H9 (cell line): ENCODE results near the gene PLAC1. TPM values are rescaled to one million over a fixed set of nuclear protein-coding genes. Genes with fewer than 3 reads are reported as not detected.

ENCODE experiments used
- DNase-seq: peaks from one replicate; pipeline ENCODE4 v3.0.0-alpha.2; 2017
- H2AFZ ChIP-seq: one replicate; pipeline ENCODE4 v1.6.1; 2013; ENCODE audit warnings: mild to moderate bottlenecking, low read length, control low read depth, moderate library complexity
- H2AK5ac ChIP-seq: 2 replicates; pipeline ENCODE4 v1.6.1; 2013; ENCODE audit warnings: low read length, control low read depth, mixed read lengths; ENCODE audit not compliant: insufficient read length
- H2BK120ac ChIP-seq: one replicate; pipeline ENCODE4 v1.6.1; 2013; ENCODE audit warnings: low read depth, mild to moderate bottlenecking, low read length, control low read depth, inconsistent platforms; ENCODE audit not compliant: poor library complexity, severe bottlenecking
- H2BK12ac ChIP-seq: 2 replicates; pipeline ENCODE4 v1.6.1; 2013; ENCODE audit warnings: low read length, control low read depth, mixed read lengths, low read depth; ENCODE audit not compliant: insufficient read length
- H2BK15ac ChIP-seq: 2 replicates; pipeline ENCODE4 v1.6.1; 2013; ENCODE audit warnings: low read depth, low read length, control low read depth
- H2BK20ac ChIP-seq: one replicate; pipeline ENCODE4 v1.6.1; 2013; ENCODE audit warnings: low read depth, mild to moderate bottlenecking, low read length, control low read depth, inconsistent platforms; ENCODE audit not compliant: poor library complexity, severe bottlenecking
- H2BK5ac ChIP-seq: 2 replicates; pipeline ENCODE4 v1.6.1; 2013; ENCODE audit warnings: low read length, control low read depth, mixed read lengths; ENCODE audit not compliant: insufficient read length
- H3K14ac ChIP-seq: 2 replicates; pipeline ENCODE4 v1.6.1; 2013; ENCODE audit warnings: low read length, control low read depth; ENCODE audit not compliant: insufficient read depth
- H3K18ac ChIP-seq: 2 replicates; pipeline ENCODE4 v1.6.1; 2013; ENCODE audit warnings: low read depth, mild to moderate bottlenecking, mixed read lengths, low read length, control low read depth; ENCODE audit not compliant: insufficient read length
- H3K23ac ChIP-seq: 2 replicates; pipeline ENCODE4 v1.6.1; 2013; ENCODE audit warnings: low read length, control low read depth, mixed read lengths, low read depth; ENCODE audit not compliant: insufficient read length
- H3K23me2 ChIP-seq: 2 replicates; pipeline ENCODE4 v1.6.1; 2013; ENCODE audit warnings: low read depth, mild to moderate bottlenecking, mixed read lengths, low read length, control low read depth; ENCODE audit not compliant: insufficient read length, poor library complexity, severe bottlenecking
- H3K27ac ChIP-seq: 2 replicates; pipeline ENCODE4 v1.5.1; 2013; ENCODE audit warnings: low read length, control low read depth, mixed read lengths, low read depth; ENCODE audit not compliant: insufficient read length
- H3K27me3 ChIP-seq: 2 replicates; pipeline ENCODE4 v1.6.1; 2013; ENCODE audit warnings: low read length, control low read depth, inconsistent platforms; ENCODE audit not compliant: insufficient read depth
- H3K4ac ChIP-seq: 2 replicates; pipeline ENCODE4 v1.6.1; 2013; ENCODE audit warnings: low read depth, mild to moderate bottlenecking, control low read depth, inconsistent platforms, low read length, moderate library complexity
- H3K4me1 ChIP-seq: 2 replicates; pipeline ENCODE4 v1.6.1; 2013; ENCODE audit warnings: low read length, control low read depth, inconsistent platforms; ENCODE audit not compliant: insufficient read depth
- H3K4me2 ChIP-seq: 2 replicates; pipeline ENCODE4 v1.6.1; 2013; ENCODE audit warnings: low read length, control low read depth, mixed read lengths; ENCODE audit not compliant: insufficient read length, insufficient read depth
- H3K56ac ChIP-seq: 2 replicates; pipeline ENCODE4 v1.6.1; 2013; ENCODE audit warnings: low read depth, mild to moderate bottlenecking, mixed read lengths, low read length, control low read depth; ENCODE audit not compliant: insufficient read length
- H3K79me1 ChIP-seq: 2 replicates; pipeline ENCODE4 v1.6.1; 2013; ENCODE audit warnings: low read depth, mild to moderate bottlenecking, moderate library complexity, low read length, control low read depth, inconsistent platforms; ENCODE audit not compliant: insufficient read depth, poor library complexity, severe bottlenecking
- H3K79me2 ChIP-seq: 2 replicates; pipeline ENCODE4 v1.6.1; 2013; ENCODE audit warnings: low read length, control low read depth, inconsistent platforms; ENCODE audit not compliant: insufficient read depth
- H3K9ac ChIP-seq: 2 replicates; pipeline ENCODE4 v1.6.1; 2013; ENCODE audit warnings: low read length, control low read depth, mixed read lengths; ENCODE audit not compliant: insufficient read length; ENCODE audit errors: extremely low read depth
- H3K9me3 ChIP-seq: one replicate; pipeline ENCODE4 v1.6.1; 2013; ENCODE audit warnings: low read depth, low read length, inconsistent platforms; ENCODE audit not compliant: control insufficient read depth
- H3T11ph ChIP-seq: one replicate; pipeline ENCODE4 v1.6.1; 2013; ENCODE audit warnings: mild to moderate bottlenecking, low read length, control low read depth, inconsistent platforms
- H4K20me1 ChIP-seq: one replicate; pipeline ENCODE4 v1.6.1; 2013; ENCODE audit not compliant: control insufficient read depth, insufficient read length, insufficient read depth
- H4K5ac ChIP-seq: 2 replicates; pipeline ENCODE4 v1.6.1; 2013; ENCODE audit warnings: low read depth, mild to moderate bottlenecking, mixed read lengths, low read length, control low read depth; ENCODE audit not compliant: insufficient read length
- H4K8ac ChIP-seq: replicated peaks from 2 replicates; pipeline ENCODE4 v1.6.1; 2013; ENCODE audit warnings: low read length, control low read depth, mixed read lengths, low read depth; ENCODE audit not compliant: insufficient read length
- H4K91ac ChIP-seq: 2 replicates; pipeline ENCODE4 v1.6.1; 2013; ENCODE audit warnings: low read depth, mild to moderate bottlenecking, moderate library complexity, mixed read lengths, low read length, control low read depth; ENCODE audit not compliant: insufficient read length
- H3K27ac Mint-ChIP-seq, 3 experiments: 2 replicates in 2 of 3; 3 replicates in 1 of 3; pipeline ENCODE4 v1.8.0; 2020 to 2021; ENCODE audit warnings: mixed read lengths in 3 of 3, mild to moderate bottlenecking in 1 of 3, moderate library complexity in 1 of 3
- H3K27me3 Mint-ChIP-seq: 2 replicates; pipeline ENCODE4 v1.8.0; 2021; ENCODE audit warnings: low read depth, mild to moderate bottlenecking, moderate library complexity, mixed read lengths
- H3K36me3 Mint-ChIP-seq, 3 experiments: 2 replicates in 2 of 3; 3 replicates in 1 of 3; pipeline ENCODE4 v1.8.0; 2020 to 2021; ENCODE audit warnings: low read depth in 3 of 3, mixed read lengths in 3 of 3; ENCODE audit not compliant: insufficient read depth in 1 of 3
- H3K4me1 Mint-ChIP-seq, 2 experiments: 2 replicates each; pipeline ENCODE4 v1.8.0; 2020; ENCODE audit warnings: mixed read lengths in 2 of 2
- H3K4me3 Mint-ChIP-seq, 2 experiments: 2 replicates in 1 of 2; 3 replicates in 1 of 2; pipeline ENCODE4 v1.8.0; 2020 to 2021; ENCODE audit warnings: mild to moderate bottlenecking in 2 of 2, mixed read lengths in 2 of 2, moderate library complexity in 1 of 2
- H3K9me3 Mint-ChIP-seq, 2 experiments: 2 replicates in 1 of 2; 3 replicates in 1 of 2; pipeline ENCODE4 v1.8.0; 2020; ENCODE audit warnings: mild to moderate bottlenecking in 2 of 2, mixed read lengths in 2 of 2, moderate library complexity in 1 of 2
- WGBS: extraction: QIAGEN DNeasy Blood & Tissue Kit; methylation state at CpG from one replicate; pipeline ENCODE4 v1.1.7; 2013; ENCODE audit warnings: missing lambda C conversion rate, low lambda C conversion rate, mixed read lengths; ENCODE audit not compliant: insufficient read length; ENCODE audit errors: extremely low coverage; 5-methylcytosine and 5-hydroxymethylcytosine counted together
- total RNA-seq: library from RNA; stranded (reverse); gene quantifications from 2 replicates; pipeline ENCODE4 v1.2.1, GENCODE V29; 2021
- TF ChIP-seq, protein P1 (sequence below): fragments of 200-600 bp; sonication (generic); conservative IDR thresholded peaks from 3 replicates; pipeline ENCODE4 v1.8.0; 2021; ENCODE audit warnings: antibody characterized with exemption, mild to moderate bottlenecking

The PLAC1 gene
- total RNA-seq, 1 experiment from 2014 or later, result 0.68 TPM

DNA sequence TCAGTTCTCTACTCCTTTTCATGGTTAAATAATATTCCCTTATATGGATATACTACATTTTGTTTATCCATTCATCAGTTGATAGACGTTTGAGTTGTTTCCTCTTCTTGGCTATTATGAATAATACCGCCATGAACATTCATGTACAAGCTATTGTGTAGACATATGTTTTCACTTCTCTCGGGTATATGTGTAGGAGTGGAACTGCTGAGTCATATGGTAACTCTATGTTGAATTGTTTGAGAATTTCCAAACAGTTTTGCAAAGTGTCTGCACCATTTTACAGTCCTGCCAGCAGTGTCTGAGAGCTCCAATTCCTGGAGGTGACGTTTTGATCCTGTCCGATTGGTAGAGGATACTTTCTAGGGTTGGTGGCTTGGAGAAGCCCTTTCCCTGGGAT lies 23.6 kb downstream of the PLAC1 start:
- DNase-seq, result no peak
- H3K56ac ChIP-seq, result no peak overlapping the region
- H3K4me1 Mint-ChIP-seq, result no peaks in the 10 kb centered on the region
- no peak overlapping the region for H3K4ac ChIP-seq
- H3K27me3 Mint-ChIP-seq, result no peaks in the 10 kb centered on the region; the same call in 1 of the 2 replicates
- no peak overlapping the region for H3K18ac ChIP-seq
- WGBS, result no CpG with 5 or more reads among the region's 5 CpGs
- H3K23me2 ChIP-seq, result no peaks in the 10 kb centered on the region
- no peak overlapping the region for H4K91ac ChIP-seq
- H2BK15ac ChIP-seq, result no peak overlapping the region
- no peak overlapping the region for H3K27ac Mint-ChIP-seq
- H4K20me1 ChIP-seq, result no peaks in the 10 kb centered on the region
- H3K23ac ChIP-seq, result no peak overlapping the region
- no peaks in the 10 kb centered on the region for H3K4me1 ChIP-seq
- H4K8ac ChIP-seq, result no peak overlapping the region
- no peak overlapping the region for H2BK12ac ChIP-seq
- H2AK5ac ChIP-seq, result no peak overlapping the region
- H3K79me2 ChIP-seq, result no peaks in the 10 kb centered on the region
- H3K4me2 ChIP-seq, result no peak overlapping the region
- H4K5ac ChIP-seq, result no peak overlapping the region
- no peak overlapping the region for H3T11ph ChIP-seq
- H3K27ac ChIP-seq, result no peak overlapping the region
- H3K9me3 Mint-ChIP-seq, result peaks cover 2 to 66% of the 10 kb centered on the region in 2 experiments; a peak in 3 of 5 replicates
- no peak overlapping the region for H3K4me3 Mint-ChIP-seq
- H3K36me3 Mint-ChIP-seq, result no peaks in the 10 kb centered on the region; a peak in 1 of 7 replicates
- TF ChIP-seq, protein P1, sequence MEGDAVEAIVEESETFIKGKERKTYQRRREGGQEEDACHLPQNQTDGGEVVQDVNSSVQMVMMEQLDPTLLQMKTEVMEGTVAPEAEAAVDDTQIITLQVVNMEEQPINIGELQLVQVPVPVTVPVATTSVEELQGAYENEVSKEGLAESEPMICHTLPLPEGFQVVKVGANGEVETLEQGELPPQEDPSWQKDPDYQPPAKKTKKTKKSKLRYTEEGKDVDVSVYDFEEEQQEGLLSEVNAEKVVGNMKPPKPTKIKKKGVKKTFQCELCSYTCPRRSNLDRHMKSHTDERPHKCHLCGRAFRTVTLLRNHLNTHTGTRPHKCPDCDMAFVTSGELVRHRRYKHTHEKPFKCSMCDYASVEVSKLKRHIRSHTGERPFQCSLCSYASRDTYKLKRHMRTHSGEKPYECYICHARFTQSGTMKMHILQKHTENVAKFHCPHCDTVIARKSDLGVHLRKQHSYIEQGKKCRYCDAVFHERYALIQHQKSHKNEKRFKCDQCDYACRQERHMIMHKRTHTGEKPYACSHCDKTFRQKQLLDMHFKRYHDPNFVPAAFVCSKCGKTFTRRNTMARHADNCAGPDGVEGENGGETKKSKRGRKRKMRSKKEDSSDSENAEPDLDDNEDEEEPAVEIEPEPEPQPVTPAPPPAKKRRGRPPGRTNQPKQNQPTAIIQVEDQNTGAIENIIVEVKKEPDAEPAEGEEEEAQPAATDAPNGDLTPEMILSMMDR, result no peak
- no peak overlapping the region for H2BK20ac ChIP-seq
- H3K27me3 ChIP-seq, result no peaks in the 10 kb centered on the region
- H2AFZ ChIP-seq, result no peak overlapping the region
- no peak overlapping the region for H2BK5ac ChIP-seq
- H3K9ac ChIP-seq, result no peak overlapping the region
- H3K9me3 ChIP-seq, result no peaks in the 10 kb centered on the region
- H3K79me1 ChIP-seq, result no peaks in the 10 kb centered on the region
- H3K14ac ChIP-seq, result no peak overlapping the region
- H2BK120ac ChIP-seq, result no peak overlapping the region
